ENCODE measurements around the gene SORCS2.

Gene SORCS2

DNA sequence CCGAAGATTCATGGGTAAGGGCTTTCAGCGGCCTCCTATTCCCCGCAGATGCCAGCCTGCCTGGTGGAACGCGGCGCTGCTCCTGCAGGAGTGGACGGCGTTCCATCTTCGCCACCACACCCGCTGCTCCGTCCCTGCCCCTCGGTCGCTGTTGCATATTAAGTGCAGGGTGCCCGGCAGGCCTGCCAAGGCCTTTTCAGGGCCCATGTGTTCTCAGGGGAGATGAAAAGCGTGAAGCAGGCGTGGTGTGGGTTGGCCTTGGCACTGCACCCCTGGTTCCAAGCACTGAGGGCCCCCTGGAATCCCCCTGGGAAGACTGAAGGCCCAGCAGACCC, 52.0 kb downstream of the SORCS2 start:
- no peak for DNase-seq (ENCODE audit: extremely low spot score)
- TF ChIP-seq ARNT (IDR thresholded peaks at IDR 0.05) (no peak), BHLHE40 (IDR thresholded peaks at IDR 0.05; ENCODE audit: borderline replicate concordance) (no peak), SP1 (IDR thresholded peaks at IDR 0.05) (no peak), SUZ12 (IDR thresholded peaks at IDR 0.05) (no peak), NFRKB (IDR thresholded peaks at IDR 0.05) (no peak), HDGF (IDR thresholded peaks at IDR 0.05; ENCODE audit: borderline replicate concordance) (no peak), FOXK2 (IDR thresholded peaks at IDR 0.05) (no peak), L3MBTL2 (conservative IDR thresholded peaks at IDR 0.05) (no peak), ELF4 (IDR thresholded peaks at IDR 0.05) (no peak), TARDBP (IDR thresholded peaks at IDR 0.05) (no peak)
- ChIA-PET POLR2A (no interaction called here), CTCF (no interaction called here)

DNA sequence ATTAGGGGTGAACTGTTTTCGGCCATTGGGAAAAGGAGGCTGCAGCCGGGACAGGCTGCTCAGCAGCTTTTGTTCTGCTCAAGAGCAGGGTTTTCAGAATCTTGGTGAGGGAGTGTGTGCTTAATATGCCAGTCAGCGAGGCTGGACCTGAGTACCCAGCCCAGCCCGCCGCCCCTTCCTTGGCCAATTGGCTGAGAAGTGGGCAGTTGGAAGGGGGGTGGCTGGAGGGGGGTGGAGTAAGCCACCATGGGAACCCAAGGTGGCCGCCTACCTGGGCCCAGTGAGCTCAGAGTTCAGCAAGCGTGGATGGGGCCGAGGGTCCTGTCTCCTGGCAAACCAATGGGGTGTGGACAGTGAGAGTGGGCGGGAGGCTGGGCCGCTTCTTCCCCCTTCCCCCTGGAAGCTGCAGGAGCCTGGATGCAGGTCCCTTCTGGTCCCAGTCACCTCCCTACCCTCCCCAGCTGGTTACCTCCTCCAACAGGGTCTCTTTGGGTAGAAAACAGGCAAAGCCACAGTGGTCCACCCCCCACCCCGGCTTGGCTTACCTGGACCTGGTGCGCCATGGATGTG, 52.5 kb downstream of the SORCS2 start:
- ChIA-PET CTCF (interaction anchor here (0.7 kb wide), 1 partner anchor 88 kb away, joined by 3 read pairs; no protein-coding TSS in a partner anchor), POLR2A (no interaction called here)
- no peak for TF ChIP-seq ARNT (IDR thresholded peaks at IDR 0.05)
- TF ChIP-seq HDGF (IDR thresholded peaks at IDR 0.05; ENCODE audit: borderline replicate concordance): no peak
- TF ChIP-seq, protein P1, sequence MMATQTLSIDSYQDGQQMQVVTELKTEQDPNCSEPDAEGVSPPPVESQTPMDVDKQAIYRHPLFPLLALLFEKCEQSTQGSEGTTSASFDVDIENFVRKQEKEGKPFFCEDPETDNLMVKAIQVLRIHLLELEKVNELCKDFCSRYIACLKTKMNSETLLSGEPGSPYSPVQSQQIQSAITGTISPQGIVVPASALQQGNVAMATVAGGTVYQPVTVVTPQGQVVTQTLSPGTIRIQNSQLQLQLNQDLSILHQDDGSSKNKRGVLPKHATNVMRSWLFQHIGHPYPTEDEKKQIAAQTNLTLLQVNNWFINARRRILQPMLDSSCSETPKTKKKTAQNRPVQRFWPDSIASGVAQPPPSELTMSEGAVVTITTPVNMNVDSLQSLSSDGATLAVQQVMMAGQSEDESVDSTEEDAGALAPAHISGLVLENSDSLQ (IDR thresholded peaks at IDR 0.05): no peak
- no peak for TF ChIP-seq SP1 (IDR thresholded peaks at IDR 0.05)
- TF ChIP-seq FOXK2 (IDR thresholded peaks at IDR 0.05): no peak
- no peak for TF ChIP-seq ZNF384 (IDR thresholded peaks at IDR 0.05)
- TF ChIP-seq L3MBTL2 (conservative IDR thresholded peaks at IDR 0.05): no peak
- TF ChIP-seq CTBP1 (IDR thresholded peaks at IDR 0.05; ENCODE audit: borderline replicate concordance): no peak
- TF ChIP-seq FOXA1 (IDR thresholded peaks at IDR 0.05): no peak
- TF ChIP-seq FOXM1 (IDR thresholded peaks at IDR 0.05; ENCODE audit: borderline replicate concordance): no peak
- DNase-seq (ENCODE audit: extremely low spot score): no peak

DNA sequence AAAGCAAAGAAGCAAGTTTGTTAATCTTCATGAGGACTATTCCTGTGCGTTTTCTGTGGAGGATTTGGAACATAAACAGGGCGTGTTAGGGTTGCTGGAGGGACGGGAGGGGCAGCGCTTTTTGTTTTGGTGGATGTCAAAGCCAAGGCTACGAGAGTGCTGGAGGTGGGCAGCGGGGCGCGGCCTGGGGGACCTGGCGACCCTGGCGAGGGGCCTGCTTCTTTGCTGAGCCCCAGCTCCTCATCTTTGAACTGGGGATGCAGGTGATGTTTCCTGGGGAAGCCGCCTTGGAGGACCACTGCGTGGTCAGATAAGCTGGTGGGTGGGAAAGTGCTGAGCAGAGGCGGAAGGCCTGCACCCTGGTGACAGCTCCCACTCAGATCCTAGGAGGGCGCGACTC, 55.2 kb downstream of the SORCS2 start:
- TF ChIP-seq NFRKB (IDR thresholded peaks at IDR 0.05): no peak
- TF ChIP-seq CTBP1 (IDR thresholded peaks at IDR 0.05; ENCODE audit: borderline replicate concordance): no peak
- TF ChIP-seq ARNT (IDR thresholded peaks at IDR 0.05): no peak
- no peak for TF ChIP-seq HDGF (IDR thresholded peaks at IDR 0.05; ENCODE audit: borderline replicate concordance)
- TF ChIP-seq BHLHE40 (IDR thresholded peaks at IDR 0.05; ENCODE audit: borderline replicate concordance): no peak
- TF ChIP-seq SP1 (IDR thresholded peaks at IDR 0.05): no peak
- TF ChIP-seq TARDBP (IDR thresholded peaks at IDR 0.05): no peak
- TF ChIP-seq LEF1 (IDR thresholded peaks at IDR 0.05; ENCODE audit: borderline replicate concordance): no peak
- TF ChIP-seq, protein P1 (IDR thresholded peaks at IDR 0.05): no peak
- no peak for TF ChIP-seq FOXK2 (IDR thresholded peaks at IDR 0.05)
- no peak for TF ChIP-seq ELF4 (IDR thresholded peaks at IDR 0.05)
- TF ChIP-seq SUZ12 (IDR thresholded peaks at IDR 0.05): no peak
- no peak for TF ChIP-seq FOXA1 (IDR thresholded peaks at IDR 0.05)
- no peak for TF ChIP-seq L3MBTL2 (conservative IDR thresholded peaks at IDR 0.05)
- no peak for TF ChIP-seq FOXM1 (IDR thresholded peaks at IDR 0.05; ENCODE audit: borderline replicate concordance)
- TF ChIP-seq ZNF384 (IDR thresholded peaks at IDR 0.05): no peak
- ChIA-PET POLR2A (no interaction called here), CTCF (no interaction called here)
- DNase-seq (ENCODE audit: extremely low spot score): no peak

DNA sequence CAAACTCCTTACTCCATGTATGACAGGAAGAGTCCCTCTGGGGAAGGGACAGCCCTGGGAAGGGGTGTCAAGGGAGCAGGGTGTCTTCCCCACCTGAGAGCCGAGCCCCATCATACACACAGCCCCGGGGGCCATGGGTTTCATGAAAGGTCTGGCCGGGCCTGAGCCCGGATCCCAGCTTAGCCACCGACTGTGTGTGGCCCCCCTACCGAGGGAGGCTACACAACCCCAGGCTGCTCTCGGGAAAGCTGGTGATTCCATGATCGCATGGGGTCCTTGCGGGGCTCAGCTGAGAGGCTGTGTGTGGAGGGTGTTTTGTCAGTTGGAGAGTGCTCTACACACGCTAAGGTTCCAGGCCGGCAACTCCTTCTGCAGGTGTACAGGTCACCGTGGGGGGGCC, 55.6 kb downstream of the SORCS2 start:
- TF ChIP-seq ZNF384 (IDR thresholded peaks at IDR 0.05): no peak
- no peak for TF ChIP-seq LEF1 (IDR thresholded peaks at IDR 0.05; ENCODE audit: borderline replicate concordance)
- TF ChIP-seq CTBP1 (IDR thresholded peaks at IDR 0.05; ENCODE audit: borderline replicate concordance): no peak
- TF ChIP-seq L3MBTL2 (conservative IDR thresholded peaks at IDR 0.05): no peak
- no peak for TF ChIP-seq HDGF (IDR thresholded peaks at IDR 0.05; ENCODE audit: borderline replicate concordance)
- TF ChIP-seq SP1 (IDR thresholded peaks at IDR 0.05): no peak
- no peak for TF ChIP-seq FOXM1 (IDR thresholded peaks at IDR 0.05; ENCODE audit: borderline replicate concordance)
- TF ChIP-seq FOXK2 (IDR thresholded peaks at IDR 0.05): no peak
- TF ChIP-seq ELF4 (IDR thresholded peaks at IDR 0.05): no peak
- TF ChIP-seq ARNT (IDR thresholded peaks at IDR 0.05): no peak
- no peak for TF ChIP-seq TARDBP (IDR thresholded peaks at IDR 0.05)
- TF ChIP-seq, protein P1 (IDR thresholded peaks at IDR 0.05): no peak
- TF ChIP-seq FOXA1 (IDR thresholded peaks at IDR 0.05): no peak
- no peak for TF ChIP-seq BHLHE40 (IDR thresholded peaks at IDR 0.05; ENCODE audit: borderline replicate concordance)
- TF ChIP-seq SUZ12 (IDR thresholded peaks at IDR 0.05): no peak
- TF ChIP-seq NFRKB (IDR thresholded peaks at IDR 0.05): no peak
- ChIA-PET CTCF (no interaction called here), POLR2A (no interaction called here)
- no peak for DNase-seq (ENCODE audit: extremely low spot score)

DNA sequence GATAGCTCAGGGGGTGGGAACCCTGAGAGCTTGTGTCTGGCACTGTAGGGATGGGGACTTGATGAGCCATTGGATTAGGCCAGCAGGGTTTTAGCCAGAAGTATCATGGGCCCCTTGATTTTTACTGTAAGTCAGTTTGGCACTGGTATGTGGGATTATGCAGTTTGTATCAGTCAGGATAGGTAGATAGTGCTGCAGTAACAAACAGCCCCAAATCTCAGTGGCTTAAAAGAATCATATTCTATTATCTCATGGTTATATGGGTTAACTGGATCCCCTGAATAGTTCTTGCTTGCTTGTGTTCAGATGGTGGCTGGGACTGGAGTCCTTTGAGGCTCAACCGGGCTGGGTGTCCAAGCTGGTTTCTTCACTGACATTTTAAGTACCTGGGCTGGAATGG, 56.5 kb downstream of the SORCS2 start:
- no peak for DNase-seq (ENCODE audit: extremely low spot score)
- ChIA-PET CTCF (no interaction called here), POLR2A (no interaction called here)
- TF ChIP-seq FOXA1 (IDR thresholded peaks at IDR 0.05): no peak

DNA sequence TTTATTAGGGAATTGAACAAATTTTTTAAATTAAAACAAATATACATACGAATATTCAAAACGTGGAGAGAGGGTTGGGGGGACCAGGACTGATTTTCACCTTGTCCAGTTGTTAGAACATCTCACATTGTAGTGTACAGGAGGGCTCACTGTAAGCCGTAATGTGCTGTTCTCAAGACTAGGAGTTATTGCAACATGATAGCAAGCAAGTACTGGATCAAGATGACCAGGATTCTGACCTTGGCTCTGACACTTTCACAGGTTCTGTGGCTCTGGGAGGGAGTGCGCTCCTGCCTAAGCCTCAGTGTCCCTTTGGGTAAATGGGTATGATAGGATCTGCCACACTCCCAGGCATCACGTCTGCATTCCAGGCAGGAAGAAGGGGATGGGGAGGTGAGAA, 59.0 kb downstream of the SORCS2 start:
- TF ChIP-seq ELF4 (IDR thresholded peaks at IDR 0.05) (no peak), BHLHE40 (IDR thresholded peaks at IDR 0.05; ENCODE audit: borderline replicate concordance) (no peak), SP1 (IDR thresholded peaks at IDR 0.05) (no peak), TARDBP (IDR thresholded peaks at IDR 0.05) (no peak), FOXK2 (IDR thresholded peaks at IDR 0.05) (no peak), SUZ12 (IDR thresholded peaks at IDR 0.05) (no peak), ARNT (IDR thresholded peaks at IDR 0.05) (no peak), L3MBTL2 (conservative IDR thresholded peaks at IDR 0.05) (no peak), FOXM1 (IDR thresholded peaks at IDR 0.05; ENCODE audit: borderline replicate concordance) (no peak), FOXA1 (IDR thresholded peaks at IDR 0.05) (no peak), NFRKB (IDR thresholded peaks at IDR 0.05) (no peak), ZNF384 (IDR thresholded peaks at IDR 0.05) (no peak), LEF1 (IDR thresholded peaks at IDR 0.05; ENCODE audit: borderline replicate concordance) (no peak), HDGF (IDR thresholded peaks at IDR 0.05; ENCODE audit: borderline replicate concordance) (no peak), CTBP1 (IDR thresholded peaks at IDR 0.05; ENCODE audit: borderline replicate concordance) (no peak)
- TF ChIP-seq, protein P1 (IDR thresholded peaks at IDR 0.05): no peak
- ChIA-PET CTCF (no interaction called here), POLR2A (no interaction called here)
- no peak for DNase-seq (ENCODE audit: extremely low spot score)
